ENCODE results near the gene MDC1.

The MDC1 gene

GRCh38 chr6:30696432-30696831 lies 20.6 kb downstream of the MDC1 start:
- no peak for TF ChIP-seq CTCF (IDR thresholded peaks at IDR 0.05)
- Histone ChIP-seq H3K36me3 (ENCODE audit: control insufficient read depth, insufficient read depth, low read length) (no peaks in the 10 kb centered on the region), H2AFZ (no peak overlapping the region), H3K27me3 (ENCODE audit: control insufficient read depth, insufficient read depth, low read length) (no peaks in the 10 kb centered on the region), H3K9me3 (ENCODE audit: control insufficient read depth, low read length) (no peaks in the 10 kb centered on the region), H3K4me3 (ENCODE audit: low read depth, low read length) (no peak overlapping the region), H3K9ac (no peak overlapping the region), H3K4me1 (peaks cover 7% of the 10 kb centered on the region), H3K27ac (no peak overlapping the region), H3K79me2 (no peaks in the 10 kb centered on the region), H3K4me2 (ENCODE audit: low read length) (no peak overlapping the region)

GRCh38 chr6:30691208-30691847 lies 25.8 kb downstream of the MDC1 start:
- Histone ChIP-seq H3K4me2 (ENCODE audit: low read length) (peak overlapping the region; percentile 94), H3K4me3 (ENCODE audit: low read depth, low read length) (peak overlapping the region; percentile 86), H2AFZ (peak overlapping the region; percentile 98), H3K79me2 (no peaks in the 10 kb centered on the region), H3K36me3 (ENCODE audit: control insufficient read depth, insufficient read depth, low read length) (no peaks in the 10 kb centered on the region), H3K9me3 (ENCODE audit: control insufficient read depth, low read length) (no peaks in the 10 kb centered on the region), H3K27me3 (ENCODE audit: control insufficient read depth, insufficient read depth, low read length) (no peaks in the 10 kb centered on the region), H3K27ac (peak overlapping the region; percentile 69), H3K9ac (no peak overlapping the region), H3K4me1 (peaks cover 11% of the 10 kb centered on the region)
- no peak for TF ChIP-seq CTCF (IDR thresholded peaks at IDR 0.05)

GRCh38 chr6:30690403-30691207 lies 26.5 kb downstream of the MDC1 start, which contains the start of gene NRM:
Gene NRM (minus strand): TSS chr6:30690984. CDS start chr6:30690974, 10 bp downstream.
- Histone ChIP-seq H3K4me3 (ENCODE audit: low read depth, low read length) (peak within 1 kb of the TSS; percentile 86), H3K9me3 (ENCODE audit: control insufficient read depth, low read length) (no peaks in the 10 kb centered on the region), H2AFZ (peak within 1 kb of the TSS; percentile 98), H3K4me2 (ENCODE audit: low read length) (peak within 1 kb of the TSS; percentile 94), H3K9ac (no peak within 1 kb of the TSS), H3K4me1 (peaks cover 11% of the 10 kb centered on the region), H3K36me3 (ENCODE audit: control insufficient read depth, insufficient read depth, low read length) (no peaks in the 10 kb centered on the region), H3K27me3 (ENCODE audit: control insufficient read depth, insufficient read depth, low read length) (no peaks in the 10 kb centered on the region), H3K79me2 (no peaks in the 10 kb centered on the region), H3K27ac (peak within 1 kb of the TSS; percentile 69)
- TF ChIP-seq CTCF (IDR thresholded peaks at IDR 0.05), result no peak

GRCh38 chr6:30689985-30690384 lies 27.1 kb downstream of the MDC1 start:
- H3K4me2 ChIP-seq (ENCODE audit: low read length), result peak overlapping the region; percentile 94
- no peak overlapping the region for H2AFZ ChIP-seq
- no peaks in the 10 kb centered on the region for H3K36me3 ChIP-seq (ENCODE audit: control insufficient read depth, insufficient read depth, low read length)
- H3K27ac ChIP-seq, result no peak overlapping the region
- H3K9me3 ChIP-seq (ENCODE audit: control insufficient read depth, low read length), result no peaks in the 10 kb centered on the region
- no peaks in the 10 kb centered on the region for H3K79me2 ChIP-seq
- H3K27me3 ChIP-seq (ENCODE audit: control insufficient read depth, insufficient read depth, low read length), result no peaks in the 10 kb centered on the region
- H3K4me3 ChIP-seq (ENCODE audit: low read depth, low read length), result no peak overlapping the region
- no peak for TF ChIP-seq CTCF (IDR thresholded peaks at IDR 0.05)
- H3K4me1 ChIP-seq, result peaks cover 8% of the 10 kb centered on the region
- no peak overlapping the region for H3K9ac ChIP-seq
